Choroid plexus epithelial cell (primary cell): ENCODE data around the gene ITPRIPL2.
A peak's percentile ranks its signal among the peaks of the same experiment; 100 is the strongest.

ENCODE experiments used
- DNase-seq: peaks from one replicate; pipeline ENCODE4 v3.0.0-alpha.2; 2010; ENCODE audit warnings: low read depth
- H3K4me3 ChIP-seq: 2 replicates; pipeline ENCODE4 v1.5.1; 2011; ENCODE audit warnings: low read depth, mild to moderate bottlenecking, control low read depth, low read length, moderate library complexity
- CTCF ChIP-seq: conservative IDR thresholded peaks from 2 replicates; pipeline ENCODE4 v1.5.1; 2011; ENCODE audit warnings: low read depth, mild to moderate bottlenecking, control low read depth, inconsistent platforms, low read length, moderate library complexity

ITPRIPL2 gene

GRCh38 chr16:19094542-19095365 lies 19.0 kb upstream of the ITPRIPL2 start:
- H3K4me3 ChIP-seq = no peak overlapping the region

GRCh38 chr16:19095654-19096053 lies 18.1 kb upstream of the ITPRIPL2 start:
- no peak overlapping the region for H3K4me3 ChIP-seq
- no peak for TF ChIP-seq CTCF
- DNase-seq = peak; percentile 65

More at GRCh38 chr16:19094542-19095365, 19.0 kb upstream of the ITPRIPL2 start:
- DNase-seq = peak; percentile 31
- TF ChIP-seq CTCF = peak; percentile 30

GRCh38 chr16:19098173-19098572 lies 15.6 kb upstream of the ITPRIPL2 start:
- DNase-seq = no peak
- H3K4me3 ChIP-seq = no peak overlapping the region
- no peak for TF ChIP-seq CTCF

GRCh38 chr16:19102187-19102872 lies 11.4 kb upstream of the ITPRIPL2 start:
- no peak for DNase-seq
- TF ChIP-seq CTCF = no peak
- H3K4me3 ChIP-seq = no peak overlapping the region

- no peak overlapping the region for H3K4me3 ChIP-seq
- TF ChIP-seq CTCF = no peak
- DNase-seq = no peak
Observed at GRCh38 chr16:19104607-19105006, 9.2 kb upstream of the ITPRIPL2 start.

- no peak overlapping the region for H3K4me3 ChIP-seq
- no peak for TF ChIP-seq CTCF
- no peak for DNase-seq
Observed at GRCh38 chr16:19105131-19105530, 8.6 kb upstream of the ITPRIPL2 start.
